Suprapubic skin (tissue), 4 donors: ENCODE results near the gene ANKRD6.

Experiments used
- CTCF ChIP-seq, 2 donors: fragments of 200-600 bp in 1 of 2; fragments of 450-650 bp in 1 of 2; sonication (generic) in 1 of 2; IDR thresholded peaks; one replicate each; pipeline ENCODE4 v1.5.1; 2016 to 2019; ENCODE audit warnings: antibody characterized with exemption in 2 of 2, mild to moderate bottlenecking in 1 of 2, moderate library complexity in 1 of 2
- EP300 ChIP-seq: sonication (generic); formaldehyde crosslinking; IDR thresholded peaks from one replicate; pipeline ENCODE4 v1.6.1; 2017; ENCODE audit warnings: antibody characterized with exemption
- POLR2A ChIP-seq, 2 donors: fragments of 450-650 bp; IDR thresholded peaks; one replicate each; pipeline ENCODE4 v1.6.1; 2017; ENCODE audit warnings: antibody characterized with exemption in 2 of 2, mild to moderate bottlenecking in 2 of 2, moderate library complexity in 2 of 2
- POLR2AphosphoS5 ChIP-seq, 3 donors: sonication (generic); formaldehyde crosslinking; IDR thresholded peaks; one replicate each; pipeline ENCODE4 v1.6.1; 2017; ENCODE audit warnings: antibody characterized with exemption in 3 of 3

- TF ChIP-seq CTCF (IDR thresholded peaks at IDR 0.05) (no peak), EP300 (no peak), POLR2AphosphoS5 (IDR thresholded peaks at IDR 0.05) (no peak), POLR2A (IDR thresholded peaks at IDR 0.05) (no peak)
Observed at GRCh38 chr6:89680150-89680549, 247.2 kb downstream of the ANKRD6 start.
